Stomach (tissue), 9 donors: Measurements from ENCODE around the gene RELB. TPM values are rescaled to one million over a fixed set of nuclear protein-coding genes. Genes with fewer than 3 reads are reported as not detected.

Experiments
- DNase-seq, 2 donors: peaks; one replicate each; pipeline versions ENCODE4 v3.0.0 to v3.0.0-alpha.2; 2013 to 2019
- H3K27ac ChIP-seq, 5 donors: fragments of 200-600 bp in 4 of 5; sonication (generic) in 4 of 5; one replicate each; pipeline ENCODE4 v1.5.1; 2013 to 2019; ENCODE audit warnings: mild to moderate bottlenecking in 1 of 5, moderate library complexity in 1 of 5
- H3K27me3 ChIP-seq, 3 donors: fragments of 200-600 bp; sonication (generic); one replicate each; pipeline ENCODE4 v1.5.1; 2017 to 2019; ENCODE audit warnings: mixed run types in 1 of 3
- H3K36me3 ChIP-seq, 4 donors: fragments of 200-600 bp; sonication (generic); 1 replicate in 3 of 4; 2 replicates in 1 of 4; pipeline ENCODE4 v1.5.1; 2016 to 2019
- H3K4me1 ChIP-seq, 4 donors: fragments of 200-600 bp; sonication (generic); one replicate each; pipeline ENCODE4 v1.5.1; 2016 to 2019
- H3K4me3 ChIP-seq, 4 donors: fragments of 200-600 bp; sonication (generic) in 3 of 4; one replicate each; pipeline ENCODE4 v1.5.1; 2016 to 2019; ENCODE audit warnings: mild to moderate bottlenecking in 1 of 4
- H3K9me3 ChIP-seq, 4 donors: fragments of 200-600 bp; sonication (generic); one replicate each; pipeline ENCODE4 v1.5.1; 2016 to 2019
- EP300 ChIP-seq: sonication (generic); formaldehyde crosslinking; IDR thresholded peaks from one replicate; pipeline ENCODE4 v1.6.1; 2017; ENCODE audit warnings: antibody characterized with exemption
- POLR2A ChIP-seq, 4 donors: fragments of 450-650 bp; IDR thresholded peaks; one replicate each; pipeline ENCODE4 v1.6.1; 2016; ENCODE audit warnings: antibody characterized with exemption in 4 of 4, control low read depth in 2 of 4, mild to moderate bottlenecking in 1 of 4, moderate library complexity in 1 of 4
- POLR2AphosphoS5 ChIP-seq, 3 donors: sonication (generic); formaldehyde crosslinking; IDR thresholded peaks; one replicate each; pipeline ENCODE4 v1.6.1; 2016; ENCODE audit warnings: antibody characterized with exemption in 3 of 3
- WGBS, 5 donors: extraction: QIAGEN DNeasy Blood & Tissue Kit in 3 of 5; methylation state at CpG; one replicate each; pipeline versions ENCODE4 v1.1.5 to v1.1.7; 2013 to 2018; 5-methylcytosine and 5-hydroxymethylcytosine counted together
- intact Hi-C: fragments of 100-400 bp; cut with DNase I; formaldehyde crosslinking; loops from one replicate; pipeline ENCODE4 v1.15.1; 2023; ENCODE audit warnings: low total_unique reads
- polyA plus RNA-seq, 3 donors: library from polyadenylated mRNA; stranded (reverse); fragments of 200-250 nt; gene quantifications; one replicate each; pipeline ENCODE4 v1.2.3, GENCODE V29; 2013
- total RNA-seq, 5 donors: library from RNA; depleted of rRNA; stranded (reverse); fragments of >200 nt; gene quantifications; one replicate each; pipeline versions ENCODE4 v1.1.0 to v1.2.3, GENCODE V29; 2014 to 2016
- TF ChIP-seq, protein P1 (sequence below), 7 experiments: fragments of 450-650 bp in 4 of 7; fragments of 200-600 bp in 3 of 7; sonication (generic) in 3 of 7; IDR thresholded peaks; one replicate each; pipeline ENCODE4 v1.5.1; 2016 to 2019; ENCODE audit warnings: antibody characterized with exemption in 7 of 7, control low read depth in 2 of 7, mild to moderate bottlenecking in 1 of 7
- donor health status: healthy with polysubstance abuse.
- donor health status: Bipolar disorder and iron deficiency.
- donor health status: healthy.

Gene RELB
- total and polyA plus RNA-seq, 8 donors = 3.2 to 33.5 (median 14.9) TPM; not detected in 1

DNA sequence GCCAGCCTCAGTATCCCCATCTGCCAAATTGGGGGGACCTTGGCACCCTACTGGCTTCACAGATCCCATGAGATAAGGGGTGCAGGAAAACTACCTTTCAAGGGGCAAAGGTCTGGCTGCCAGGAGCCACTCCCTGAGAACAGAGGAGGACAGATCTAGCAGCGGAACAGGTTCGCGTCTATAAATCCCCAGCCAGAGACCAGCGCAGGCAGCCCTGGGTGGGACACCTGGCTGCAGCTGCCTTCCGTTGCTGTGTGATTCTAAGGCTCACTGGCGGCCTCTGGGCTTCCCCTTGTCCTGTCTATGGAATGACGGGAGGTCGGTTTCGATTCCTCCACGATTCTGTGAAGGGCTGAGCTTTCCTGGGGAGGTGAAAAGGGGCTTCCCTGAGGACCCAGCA lies 7.3 kb downstream of the RELB start:
- intact Hi-C loops = no loop called here
- no peaks in the 10 kb centered on the region for H3K27me3 ChIP-seq
- no peaks in the 10 kb centered on the region for H3K9me3 ChIP-seq
- peak; percentile 44 to 73 for DNase-seq
- WGBS, 5 donors = 30 to 45% (median 36%) methylated on average over 10 of the region's 10 CpGs
- TF ChIP-seq POLR2A (IDR thresholded peaks at IDR 0.05) (no peak), POLR2AphosphoS5 (IDR thresholded peaks at IDR 0.05) (no peak)
- no peak overlapping the region for H3K4me3 ChIP-seq
- peak overlapping the region in 2 of 5 donors; percentile 35 to 42 for H3K27ac ChIP-seq
- peaks cover 7 to 72% (median 53%) of the 10 kb centered on the region in 4 donors for H3K36me3 ChIP-seq
- peaks cover 0 to 28% (median 9%) of the 10 kb centered on the region in 4 donors for H3K4me1 ChIP-seq

DNA sequence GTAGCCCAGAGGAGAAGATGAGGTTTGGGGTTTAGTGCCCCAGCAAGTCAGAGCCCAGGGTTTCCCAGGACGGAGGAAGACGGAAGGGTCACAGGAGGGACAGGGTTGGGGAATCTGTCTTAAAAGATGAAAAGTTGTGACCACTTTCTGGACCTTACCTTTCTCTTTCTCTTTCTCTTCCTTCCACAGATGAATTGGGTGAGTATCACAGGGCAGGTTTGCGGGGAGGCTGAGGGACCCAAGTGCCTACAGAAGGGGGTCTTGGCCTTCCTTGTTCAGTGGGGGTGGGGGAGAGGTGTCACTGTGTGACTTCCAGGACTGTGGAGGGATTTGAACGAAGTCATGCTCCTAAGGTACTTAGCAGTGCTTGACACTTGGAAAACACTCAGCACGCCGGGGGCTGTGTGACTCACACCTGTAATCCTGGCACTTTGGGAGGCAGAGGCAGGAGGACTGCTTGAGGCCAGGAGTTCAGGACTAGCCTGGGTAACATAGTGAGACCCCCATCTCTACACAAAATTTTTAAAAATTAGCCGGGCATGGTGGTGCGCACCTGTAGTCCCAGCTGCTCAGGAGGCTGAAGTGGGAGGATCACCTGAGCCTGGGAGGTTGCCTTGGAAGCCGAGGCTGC lies 8.5 kb downstream of the RELB start:
- H3K36me3 ChIP-seq = peaks cover 7 to 75% (median 56%) of the 10 kb centered on the region in 4 donors
- WGBS, 5 donors = 87 to 96% (median 93%) methylated on average over 9 of the region's 9 CpGs
- H3K4me3 ChIP-seq = no peak overlapping the region
- H3K27ac ChIP-seq = no peak overlapping the region
- intact Hi-C loops = no loop called here
- no peaks in the 10 kb centered on the region for H3K27me3 ChIP-seq
- H3K9me3 ChIP-seq = no peaks in the 10 kb centered on the region
- no peak for DNase-seq
- peaks cover 0 to 25% (median 9%) of the 10 kb centered on the region in 4 donors for H3K4me1 ChIP-seq
- TF ChIP-seq EP300 (no peak), POLR2AphosphoS5 (IDR thresholded peaks at IDR 0.05) (no peak), POLR2A (IDR thresholded peaks at IDR 0.05) (no peak)
- TF ChIP-seq, protein P1, sequence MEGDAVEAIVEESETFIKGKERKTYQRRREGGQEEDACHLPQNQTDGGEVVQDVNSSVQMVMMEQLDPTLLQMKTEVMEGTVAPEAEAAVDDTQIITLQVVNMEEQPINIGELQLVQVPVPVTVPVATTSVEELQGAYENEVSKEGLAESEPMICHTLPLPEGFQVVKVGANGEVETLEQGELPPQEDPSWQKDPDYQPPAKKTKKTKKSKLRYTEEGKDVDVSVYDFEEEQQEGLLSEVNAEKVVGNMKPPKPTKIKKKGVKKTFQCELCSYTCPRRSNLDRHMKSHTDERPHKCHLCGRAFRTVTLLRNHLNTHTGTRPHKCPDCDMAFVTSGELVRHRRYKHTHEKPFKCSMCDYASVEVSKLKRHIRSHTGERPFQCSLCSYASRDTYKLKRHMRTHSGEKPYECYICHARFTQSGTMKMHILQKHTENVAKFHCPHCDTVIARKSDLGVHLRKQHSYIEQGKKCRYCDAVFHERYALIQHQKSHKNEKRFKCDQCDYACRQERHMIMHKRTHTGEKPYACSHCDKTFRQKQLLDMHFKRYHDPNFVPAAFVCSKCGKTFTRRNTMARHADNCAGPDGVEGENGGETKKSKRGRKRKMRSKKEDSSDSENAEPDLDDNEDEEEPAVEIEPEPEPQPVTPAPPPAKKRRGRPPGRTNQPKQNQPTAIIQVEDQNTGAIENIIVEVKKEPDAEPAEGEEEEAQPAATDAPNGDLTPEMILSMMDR (IDR thresholded peaks at IDR 0.05) = no peak

DNA sequence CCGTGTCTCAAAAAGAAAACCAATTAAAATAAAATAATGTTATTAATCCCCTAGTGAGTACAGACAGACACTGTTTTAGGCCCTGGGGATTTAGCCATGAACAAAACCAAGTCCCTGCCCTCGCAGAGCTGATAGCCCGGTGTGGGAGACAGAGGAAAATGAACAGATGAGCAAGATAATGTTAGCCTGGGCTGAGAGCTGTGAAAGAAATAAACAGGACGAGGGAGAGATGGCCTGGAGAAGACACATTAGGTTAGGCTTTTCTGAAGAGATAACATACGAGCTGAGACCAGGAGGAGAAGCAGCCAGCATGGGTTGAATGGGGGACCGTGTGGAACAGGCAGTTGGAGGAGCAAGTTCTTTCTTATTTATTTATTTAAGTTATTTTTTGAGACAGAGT lies 9.0 kb downstream of the RELB start:
- TF ChIP-seq EP300 = no peak
- Histone ChIP-seq H3K36me3 (peaks cover 7 to 75% (median 54%) of the 10 kb centered on the region in 4 donors), H3K4me1 (peaks cover 0 to 20% (median 6%) of the 10 kb centered on the region in 4 donors), H3K27ac (no peak overlapping the region), H3K27me3 (no peaks in the 10 kb centered on the region), H3K9me3 (no peaks in the 10 kb centered on the region), H3K4me3 (no peak overlapping the region)
- no peak for DNase-seq
- intact Hi-C loops = no loop called here
- WGBS, 5 donors = 73 to 81% (median 77%) methylated on average over 6 of the region's 6 CpGs

DNA sequence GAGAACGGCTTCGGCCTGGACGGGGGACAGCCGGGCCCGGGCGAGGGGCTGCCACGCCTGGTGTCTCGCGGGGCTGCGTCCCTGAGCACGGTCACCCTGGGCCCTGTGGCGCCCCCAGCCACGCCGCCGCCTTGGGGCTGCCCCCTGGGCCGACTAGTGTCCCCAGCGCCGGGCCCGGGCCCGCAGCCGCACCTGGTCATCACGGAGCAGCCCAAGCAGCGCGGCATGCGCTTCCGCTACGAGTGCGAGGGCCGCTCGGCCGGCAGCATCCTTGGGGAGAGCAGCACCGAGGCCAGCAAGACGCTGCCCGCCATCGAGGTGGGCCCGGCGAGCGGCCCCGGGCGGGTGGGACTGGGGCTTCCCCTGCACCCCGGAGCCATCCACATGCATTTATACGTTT lies 10.7 kb downstream of the RELB start:
- peaks cover 0 to 9% (median 4%) of the 10 kb centered on the region in 4 donors for H3K4me1 ChIP-seq
- H3K9me3 ChIP-seq = no peaks in the 10 kb centered on the region
- no peak for TF ChIP-seq EP300
- no peak for TF ChIP-seq POLR2A (IDR thresholded peaks at IDR 0.05)
- TF ChIP-seq, protein P1 (IDR thresholded peaks at IDR 0.05) = no peak
- no peak for TF ChIP-seq POLR2AphosphoS5 (IDR thresholded peaks at IDR 0.05)
- no peak for DNase-seq
- no peaks in the 10 kb centered on the region for H3K27me3 ChIP-seq
- WGBS, 5 donors = 95 to 97% (median 96%) methylated on average over 26 to 42 of the region's 42 CpGs
- H3K27ac ChIP-seq = no peak overlapping the region
- peaks cover 6 to 65% (median 50%) of the 10 kb centered on the region in 4 donors for H3K36me3 ChIP-seq
- H3K4me3 ChIP-seq = no peak overlapping the region
- intact Hi-C loops = no loop called here

DNA sequence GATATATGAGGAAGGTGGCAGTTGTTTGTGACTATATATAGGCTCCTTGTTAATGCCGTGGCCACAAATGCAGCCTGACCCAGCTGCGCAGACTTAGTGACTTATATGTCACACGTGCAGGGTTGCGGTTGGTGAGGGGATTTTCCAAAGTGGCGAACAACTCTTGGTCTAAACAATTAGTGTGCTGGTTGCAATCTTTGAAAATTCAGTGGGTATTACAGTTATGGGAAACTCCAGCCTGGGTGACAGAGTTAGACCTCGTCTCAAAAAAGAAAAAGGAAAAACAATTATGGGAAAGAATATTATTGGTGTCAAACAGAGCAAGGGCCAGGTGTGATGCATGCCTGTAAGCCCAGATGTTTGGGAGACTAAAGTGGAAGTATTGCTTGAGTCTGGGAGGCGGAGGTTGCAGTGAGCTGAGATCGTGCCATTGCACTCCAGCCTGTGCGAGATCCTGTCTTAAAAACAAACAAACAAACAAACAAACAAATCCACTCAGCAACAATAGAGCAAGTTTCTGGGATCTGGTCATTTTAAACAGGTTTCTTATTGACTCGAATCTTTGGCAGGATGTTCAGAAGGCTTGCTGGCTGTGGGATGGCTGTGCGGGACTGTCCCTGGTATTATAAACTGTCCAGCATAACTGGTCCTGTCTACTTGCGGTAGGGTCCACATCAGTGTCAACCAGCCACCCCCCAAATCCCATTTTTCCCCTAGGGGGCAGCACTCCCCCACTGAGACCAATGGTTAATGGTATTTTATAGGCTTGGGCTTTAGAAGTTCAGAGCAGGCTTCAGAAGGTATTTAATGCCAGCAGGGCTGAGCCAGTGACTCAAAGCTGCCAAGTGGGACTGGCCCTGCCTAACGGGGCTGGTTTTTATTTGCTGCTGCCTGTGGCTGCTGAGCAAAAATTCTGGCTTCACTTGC lies 15.4 kb downstream of the RELB start:
- H3K27ac ChIP-seq = peak overlapping the region in 2 of 5 donors; percentile 46 to 49
- 46 to 54% (median 52%) methylated on average over 13 of the region's 13 CpGs for WGBS, 5 donors

More for the DNA sequence above, 15.4 kb downstream of the RELB start:
- Histone ChIP-seq H3K27me3 (no peaks in the 10 kb centered on the region), H3K4me1 (peaks cover 0 to 8% (median 2%) of the 10 kb centered on the region in 4 donors), H3K36me3 (peaks cover 0 to 63% (median 44%) of the 10 kb centered on the region in 4 donors), H3K4me3 (no peak overlapping the region), H3K9me3 (no peaks in the 10 kb centered on the region)
- peak; percentile 83 to 85 for DNase-seq
- TF ChIP-seq, protein P1 (IDR thresholded peaks at IDR 0.05) = peak in 5 of 7 experiments; percentile 45 to 86 (median 68)
- no peak for TF ChIP-seq POLR2A (IDR thresholded peaks at IDR 0.05)
- TF ChIP-seq EP300 = no peak
- peak in 1 of 3 donors; percentile 26 for TF ChIP-seq POLR2AphosphoS5 (IDR thresholded peaks at IDR 0.05)
- intact Hi-C loops = no loop called here
